ENCODE data around the gene STRA6. TPM values are rescaled to one million over a fixed set of nuclear protein-coding genes. Genes with fewer than 3 reads are reported as not detected.

STRA6 gene
- polyA plus RNA-seq, 1 donor from 2014 or later, result not detected

DNA sequence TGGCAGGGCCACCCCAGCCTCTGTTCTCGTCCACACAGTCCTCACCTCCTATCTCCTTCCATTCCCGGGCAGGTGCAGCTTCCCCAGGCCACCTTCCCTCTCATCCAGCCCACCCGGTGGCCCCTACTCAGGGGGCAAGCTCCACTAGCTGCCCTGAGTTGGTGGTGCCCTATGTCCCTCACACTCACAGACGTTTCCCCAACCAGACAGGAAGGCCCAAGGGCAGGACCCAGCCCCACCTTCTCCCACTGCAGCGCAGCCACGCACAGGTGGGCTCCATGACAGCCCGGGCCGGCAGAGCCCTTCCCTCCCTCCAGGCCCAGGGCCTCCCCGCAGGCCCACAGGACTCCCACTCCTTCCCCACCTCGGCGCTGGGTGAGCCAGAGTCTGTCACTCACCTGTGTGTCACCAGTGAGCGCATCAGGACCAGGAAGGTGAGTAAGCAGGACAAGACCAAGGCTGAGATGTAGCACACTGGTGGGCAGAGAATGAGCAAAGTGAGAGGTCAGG, 17.9 kb downstream of the STRA6 start:
- Mint-ChIP-seq H3K27ac (peak overlapping the region in 1 of 3 donors; percentile 43), H3K4me3 (no peak overlapping the region), H3K27me3 (peaks cover 4% of the 10 kb centered on the region), H3K36me3 (peaks cover 2% of the 10 kb centered on the region), H3K4me1 (no peaks in the 10 kb centered on the region), H3K9me3 (no peaks in the 10 kb centered on the region)

DNA sequence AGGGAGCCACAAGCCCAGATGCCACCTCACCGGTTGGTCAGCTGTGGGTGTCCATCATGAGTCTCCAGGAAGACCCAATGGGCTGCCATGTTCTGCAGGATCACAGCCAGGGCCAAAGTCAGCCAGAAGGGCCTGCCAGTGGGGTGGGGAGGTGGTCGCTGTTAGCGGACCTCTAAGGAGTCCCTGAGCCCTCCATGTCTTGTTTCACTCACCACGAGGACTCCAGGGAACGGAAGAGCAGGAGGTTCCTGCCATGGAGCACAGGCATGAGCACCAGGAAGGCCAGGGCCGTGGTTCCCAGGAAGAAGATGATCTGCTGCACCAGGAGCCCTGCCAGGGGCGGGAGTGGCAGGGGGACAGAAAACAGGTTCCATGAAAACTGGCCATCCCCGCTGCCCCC, 20.5 kb downstream of the STRA6 start:
- no peak overlapping the region for H3K4me3 Mint-ChIP-seq
- no peaks in the 10 kb centered on the region for H3K9me3 Mint-ChIP-seq
- H3K27me3 Mint-ChIP-seq, result peaks cover 4% of the 10 kb centered on the region
- no peaks in the 10 kb centered on the region for H3K4me1 Mint-ChIP-seq
- no peak overlapping the region for H3K27ac Mint-ChIP-seq
- H3K36me3 Mint-ChIP-seq, result peaks cover 2% of the 10 kb centered on the region

- Mint-ChIP-seq H3K9me3 (no peaks in the 10 kb centered on the region), H3K4me3 (no peak overlapping the region), H3K27me3 (peaks cover 4% of the 10 kb centered on the region), H3K27ac (no peak overlapping the region), H3K4me1 (no peaks in the 10 kb centered on the region), H3K36me3 (peaks cover 2% of the 10 kb centered on the region)
Measured at GRCh38 chr15:74180881-74181602, 21.5 kb downstream of the STRA6 start.

DNA sequence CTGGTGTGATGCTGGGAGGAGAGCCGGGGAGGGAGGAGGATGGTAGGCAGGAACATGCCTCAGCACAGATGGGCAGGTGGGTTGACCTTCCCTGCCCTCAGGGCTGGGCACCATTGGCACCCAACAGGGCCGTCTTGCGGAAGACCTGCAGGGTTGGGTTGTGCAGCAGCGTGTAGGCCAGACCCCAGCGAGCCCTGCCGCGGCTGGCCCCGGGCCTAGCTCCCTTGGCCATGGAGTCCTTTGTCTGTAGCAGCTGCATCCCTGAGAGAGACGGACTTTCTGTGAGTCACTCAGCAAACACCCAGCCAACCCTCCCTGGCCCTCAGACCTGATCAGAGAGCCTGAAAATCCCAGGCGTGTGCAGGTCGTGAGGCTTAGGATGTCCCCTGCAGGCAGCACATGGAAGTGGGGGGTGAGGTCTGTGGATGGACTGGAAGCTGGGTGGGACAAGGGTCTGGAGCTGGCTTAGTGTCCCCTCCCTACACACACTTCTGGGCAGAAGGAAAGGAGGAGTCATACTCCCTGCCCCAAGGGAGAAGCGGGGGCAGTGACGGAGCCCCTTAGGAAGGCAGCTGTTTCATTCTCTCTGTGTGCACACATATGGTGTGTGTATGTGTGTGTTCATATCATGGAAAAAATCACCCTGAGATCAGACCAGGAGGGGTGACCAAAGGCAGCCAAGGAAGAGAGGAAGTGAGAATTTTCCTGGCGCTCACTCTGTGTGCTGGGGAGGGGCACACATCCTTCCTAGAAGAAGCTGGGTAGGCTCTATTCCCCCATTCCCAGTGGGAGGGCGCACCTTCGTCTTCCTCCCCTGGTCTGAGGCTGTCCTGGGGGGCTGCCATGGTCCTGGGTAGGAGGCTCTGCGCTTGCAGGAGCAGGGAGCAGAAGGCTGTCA, 22.4 kb downstream of the STRA6 start:
- no peaks in the 10 kb centered on the region for H3K4me1 Mint-ChIP-seq
- no peaks in the 10 kb centered on the region for H3K9me3 Mint-ChIP-seq
- peaks cover 4% of the 10 kb centered on the region for H3K27me3 Mint-ChIP-seq
- H3K27ac Mint-ChIP-seq, result no peak overlapping the region
- peaks cover 2% of the 10 kb centered on the region for H3K36me3 Mint-ChIP-seq
- no peak overlapping the region for H3K4me3 Mint-ChIP-seq

GRCh38 chr15:74179101-74179841, 23.3 kb downstream of the STRA6 start:
- no peaks in the 10 kb centered on the region for H3K9me3 Mint-ChIP-seq
- peaks cover 0 to 2% (median 0%) of the 10 kb centered on the region in 3 donors for H3K4me1 Mint-ChIP-seq
- H3K4me3 Mint-ChIP-seq, result no peak overlapping the region
- no peak overlapping the region for H3K27ac Mint-ChIP-seq
- no peaks in the 10 kb centered on the region for H3K36me3 Mint-ChIP-seq
- peaks cover 4% of the 10 kb centered on the region for H3K27me3 Mint-ChIP-seq

- Mint-ChIP-seq H3K36me3 (no peaks in the 10 kb centered on the region), H3K27me3 (peaks cover 4% of the 10 kb centered on the region), H3K27ac (no peak overlapping the region), H3K4me3 (no peak overlapping the region), H3K4me1 (peaks cover 0 to 2% (median 0%) of the 10 kb centered on the region in 3 donors), H3K9me3 (no peaks in the 10 kb centered on the region)
Measured at GRCh38 chr15:74178326-74179100, 24.1 kb downstream of the STRA6 start.

- H3K4me1 Mint-ChIP-seq, result peaks cover 0 to 2% (median 0%) of the 10 kb centered on the region in 3 donors
- H3K4me3 Mint-ChIP-seq, result no peak overlapping the region
- H3K36me3 Mint-ChIP-seq, result no peaks in the 10 kb centered on the region
Measured at GRCh38 chr15:74176262-74177214, 26.0 kb downstream of the STRA6 start.

DNA sequence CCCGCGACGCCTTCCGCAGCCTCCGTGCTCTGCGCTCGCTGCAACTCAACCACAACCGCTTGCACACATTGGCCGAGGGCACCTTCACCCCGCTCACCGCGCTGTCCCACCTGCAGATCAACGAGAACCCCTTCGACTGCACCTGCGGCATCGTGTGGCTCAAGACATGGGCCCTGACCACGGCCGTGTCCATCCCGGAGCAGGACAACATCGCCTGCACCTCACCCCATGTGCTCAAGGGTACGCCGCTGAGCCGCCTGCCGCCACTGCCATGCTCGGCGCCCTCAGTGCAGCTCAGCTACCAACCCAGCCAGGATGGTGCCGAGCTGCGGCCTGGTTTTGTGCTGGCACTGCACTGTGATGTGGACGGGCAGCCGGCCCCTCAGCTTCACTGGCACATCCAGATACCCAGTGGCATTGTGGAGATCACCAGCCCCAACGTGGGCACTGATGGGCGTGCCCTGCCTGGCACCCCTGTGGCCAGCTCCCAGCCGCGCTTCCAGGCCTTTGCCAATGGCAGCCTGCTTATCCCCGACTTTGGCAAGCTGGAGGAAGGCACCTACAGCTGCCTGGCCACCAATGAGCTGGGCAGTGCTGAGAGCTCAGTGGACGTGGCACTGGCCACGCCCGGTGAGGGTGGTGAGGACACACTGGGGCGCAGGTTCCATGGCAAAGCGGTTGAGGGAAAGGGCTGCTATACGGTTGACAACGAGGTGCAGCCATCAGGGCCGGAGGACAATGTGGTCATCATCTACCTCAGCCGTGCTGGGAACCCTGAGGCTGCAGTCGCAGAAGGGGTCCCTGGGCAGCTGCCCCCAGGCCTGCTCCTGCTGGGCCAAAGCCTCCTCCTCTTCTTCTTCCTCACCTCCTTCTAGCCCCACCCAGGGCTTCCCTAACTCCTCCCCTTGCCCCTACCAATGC, 27.1 kb downstream of the STRA6 start:
- Mint-ChIP-seq H3K27me3 (no peaks in the 10 kb centered on the region), H3K36me3 (no peaks in the 10 kb centered on the region), H3K4me1 (peaks cover 0 to 2% (median 0%) of the 10 kb centered on the region in 3 donors)

More at GRCh38 chr15:74176262-74177214, 26.0 kb downstream of the STRA6 start:
- no peaks in the 10 kb centered on the region for H3K9me3 Mint-ChIP-seq
- peak overlapping the region in 1 of 3 donors; percentile 51 for H3K27ac Mint-ChIP-seq
- H3K27me3 Mint-ChIP-seq, result no peaks in the 10 kb centered on the region

GRCh38 chr15:74174958-74175253, 27.7 kb downstream of the STRA6 start:
- Mint-ChIP-seq H3K27ac (no peak overlapping the region), H3K27me3 (no peaks in the 10 kb centered on the region), H3K36me3 (no peaks in the 10 kb centered on the region), H3K9me3 (no peaks in the 10 kb centered on the region), H3K4me1 (peaks cover 0 to 2% (median 0%) of the 10 kb centered on the region in 3 donors), H3K4me3 (no peak overlapping the region)

More for the DNA sequence above, 27.1 kb downstream of the STRA6 start:
- no peak overlapping the region for H3K27ac Mint-ChIP-seq
- no peaks in the 10 kb centered on the region for H3K9me3 Mint-ChIP-seq
- no peak overlapping the region for H3K4me3 Mint-ChIP-seq

DNA sequence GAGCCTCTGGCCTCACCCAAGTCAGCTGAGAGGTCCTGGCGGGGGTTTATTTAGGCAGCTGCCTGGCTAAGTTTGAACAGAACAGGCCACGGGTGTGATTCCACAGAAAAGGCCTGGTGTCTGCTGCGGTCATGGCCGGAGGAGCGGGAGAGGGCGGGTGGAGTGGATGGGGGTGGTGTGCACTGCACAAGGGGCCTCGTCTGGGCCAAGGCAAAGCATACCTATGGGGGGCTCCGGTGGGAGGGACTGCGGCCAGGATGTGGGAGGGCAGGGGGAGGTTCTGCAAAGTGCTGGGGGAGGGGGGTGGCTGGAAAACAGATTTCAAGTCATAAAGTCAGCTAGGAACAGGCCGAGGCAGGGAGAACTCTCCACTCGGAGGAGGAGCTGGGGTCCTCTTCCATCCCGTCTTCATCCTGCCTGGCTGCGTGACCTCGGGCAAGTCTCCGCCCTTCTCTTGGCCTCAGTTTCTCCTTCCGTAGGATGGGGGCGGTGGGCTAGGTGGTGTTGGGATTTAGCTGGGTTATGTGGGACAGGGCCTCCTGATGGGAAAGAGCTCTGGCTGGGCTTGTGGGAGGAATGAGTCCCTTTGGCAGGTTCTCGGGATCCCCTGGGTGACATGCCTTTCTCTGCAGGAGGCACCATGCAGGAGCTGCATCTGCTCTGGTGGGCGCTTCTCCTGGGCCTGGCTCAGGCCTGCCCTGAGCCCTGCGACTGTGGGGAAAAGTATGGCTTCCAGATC, 28.2 kb downstream of the STRA6 start:
- peaks cover 0 to 2% (median 0%) of the 10 kb centered on the region in 3 donors for H3K4me1 Mint-ChIP-seq
- no peaks in the 10 kb centered on the region for H3K27me3 Mint-ChIP-seq
- H3K9me3 Mint-ChIP-seq, result no peaks in the 10 kb centered on the region

DNA sequence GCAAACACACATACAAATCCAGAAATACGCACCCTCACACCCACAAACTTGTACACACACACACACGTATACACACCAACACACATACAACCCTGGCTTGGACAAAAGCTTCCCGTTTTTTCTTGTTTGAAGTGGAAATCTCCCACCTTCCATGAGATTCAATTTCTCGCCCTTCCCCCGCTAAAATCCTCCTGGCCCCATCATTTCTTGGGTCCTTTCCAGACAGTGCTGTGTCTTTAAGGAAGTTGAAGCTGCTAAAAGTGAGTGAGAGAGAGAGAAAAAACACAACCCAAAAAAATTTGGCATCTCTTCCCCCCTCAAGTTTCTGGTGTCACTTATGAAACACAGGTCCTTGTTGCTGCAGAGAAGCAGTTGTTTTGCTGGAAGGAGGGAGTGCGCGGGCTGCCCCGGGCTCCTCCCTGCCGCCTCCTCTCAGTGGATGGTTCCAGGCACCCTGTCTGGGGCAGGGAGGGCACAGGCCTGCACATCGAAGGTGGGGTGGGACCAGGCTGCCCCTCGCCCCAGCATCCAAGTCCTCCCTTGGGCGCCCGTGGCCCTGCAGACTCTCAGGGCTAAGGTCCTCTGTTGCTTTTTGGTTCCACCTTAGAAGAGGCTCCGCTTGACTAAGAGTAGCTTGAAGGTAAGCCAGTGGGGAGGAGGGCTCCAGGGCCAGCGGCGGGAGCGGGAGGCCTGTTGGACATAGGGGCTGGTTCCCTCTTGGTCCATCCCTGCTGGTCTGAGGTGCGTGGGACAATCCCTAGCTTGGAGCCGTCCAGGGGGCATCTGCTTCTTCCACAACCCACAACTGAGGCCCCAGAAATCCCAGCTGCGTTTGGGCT, 29.0 kb downstream of the STRA6 start, which contains the start of gene ISLR:
Gene ISLR (plus strand): TSS at position 331 of the 839 bp plus-strand sequence. CDS start 1,149 bp downstream, outside the sequence.
- H3K27me3 Mint-ChIP-seq, result no peaks in the 10 kb centered on the region
- H3K9me3 Mint-ChIP-seq, result no peaks in the 10 kb centered on the region
- H3K4me3 Mint-ChIP-seq, result no peak within 1 kb of the TSS
- H3K4me1 Mint-ChIP-seq, result peaks cover 0 to 2% (median 0%) of the 10 kb centered on the region in 3 donors
- H3K36me3 Mint-ChIP-seq, result no peaks in the 10 kb centered on the region
- peak within 1 kb of the TSS in 1 of 3 donors; percentile 79 for H3K27ac Mint-ChIP-seq

More for the DNA sequence above, 28.2 kb downstream of the STRA6 start:
- no peak overlapping the region for H3K27ac Mint-ChIP-seq
- no peak overlapping the region for H3K4me3 Mint-ChIP-seq
- H3K36me3 Mint-ChIP-seq, result no peaks in the 10 kb centered on the region
